ENCODE results near the gene KLRF1. TPM values are rescaled to one million over a fixed set of nuclear protein-coding genes. Genes with fewer than 3 reads are reported as not detected.

Gene KLRF1
- total RNA-seq, 1 experiment from 2014 or later = not detected

DNA sequence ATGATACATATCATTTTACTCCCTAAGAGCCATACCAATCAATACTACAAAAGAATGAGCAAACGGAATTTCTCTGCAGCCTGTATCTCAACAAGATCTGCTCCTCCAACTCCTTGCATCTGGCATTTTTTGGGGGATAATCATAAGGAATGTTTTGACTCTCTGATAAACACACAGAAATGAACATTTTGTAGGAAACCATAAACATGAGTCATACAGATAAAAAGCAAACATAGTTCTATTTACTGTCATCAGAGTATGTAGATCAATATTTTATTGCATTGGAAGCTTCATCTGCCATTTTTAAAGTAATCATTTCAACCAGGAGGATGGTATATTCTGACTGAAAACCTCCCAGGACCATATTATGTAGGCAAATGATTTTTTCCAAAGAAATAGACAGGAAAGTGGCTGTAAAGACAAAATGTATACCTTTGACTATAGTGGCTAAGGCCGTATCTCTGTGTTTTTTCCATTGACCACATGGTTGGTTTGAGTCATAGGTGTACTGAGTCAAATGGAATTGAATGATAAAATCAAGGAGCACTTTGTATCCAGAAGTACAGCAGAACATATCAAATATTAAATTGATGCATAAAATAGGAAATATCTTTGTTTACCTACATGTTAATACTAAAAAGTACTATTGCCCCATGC lies 34.2 kb upstream of the KLRF1 start:
- BruUV-seq (replicated peaks) = no TSS peak
- Histone ChIP-seq H3K27me3 (ENCODE audit: insufficient read depth, low read length) (peaks cover 43% of the 10 kb centered on the region), H3K27ac (ENCODE audit: low read depth, low read length) (no peak overlapping the region), H4K20me1 (ENCODE audit: insufficient read depth) (no peaks in the 10 kb centered on the region), H2AFZ (ENCODE audit: low read depth, low read length, poor library complexity, severe bottlenecking) (no peak overlapping the region), H3K9me2 (ENCODE audit: insufficient read depth) (no peaks in the 10 kb centered on the region), H3K36me3 (ENCODE audit: control insufficient read depth in 1 of 2, insufficient read depth in 2 of 2, low read length in 2 of 2) (no peaks in the 10 kb centered on the region), H3K79me2 (ENCODE audit: insufficient read depth, low read length) (no peaks in the 10 kb centered on the region), H3K4me1 (ENCODE audit: control insufficient read depth in 1 of 2, insufficient read depth in 2 of 2, low read length in 2 of 2) (no peaks in the 10 kb centered on the region), H3K4me3 (replicated peaks in 1 of 2; ENCODE audit: low read depth in 1 of 2, low read length in 2 of 2) (no peak overlapping the region), H3K9ac (ENCODE audit: low read length) (no peak overlapping the region), H3K9me3 (ENCODE audit: control insufficient read depth in 1 of 2, insufficient read depth in 1 of 2, low read depth in 1 of 2, low read length in 2 of 2) (no peaks in the 10 kb centered on the region), H3K4me2 (ENCODE audit: low read length) (no peak overlapping the region)
- ChIA-PET RAD21 (ENCODE audit: low non-redundant PET in 1 of 2, low total read pairs in 2 of 2, uncharacterized antibody in 2 of 2, unreplicated experiment in 2 of 2) (no interaction called here), POLR2A (no interaction called here), CTCF (no interaction called here)
- intact Hi-C loops (cut with micrococcal nuclease) = no loop called here
- DNase-seq (ENCODE audit: low read depth, low spot score) (no peak), ATAC-seq (no peak)
- TF ChIP-seq, protein P1, sequence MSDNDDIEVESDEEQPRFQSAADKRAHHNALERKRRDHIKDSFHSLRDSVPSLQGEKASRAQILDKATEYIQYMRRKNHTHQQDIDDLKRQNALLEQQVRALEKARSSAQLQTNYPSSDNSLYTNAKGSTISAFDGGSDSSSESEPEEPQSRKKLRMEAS (IDR thresholded peaks at IDR 0.05) = no peak
- no peak for TF ChIP-seq SP1 (IDR thresholded peaks at IDR 0.05; ENCODE audit: low read depth)
- no peak for TF ChIP-seq POLR2A (IDR thresholded peaks at IDR 0.05; ENCODE audit: borderline replicate concordance, extremely low read depth, insufficient read depth, insufficient read length)
- no peak for TF ChIP-seq CEBPB (IDR thresholded peaks at IDR 0.05; ENCODE audit: low read depth)
- no peak for TF ChIP-seq FOSL1 (IDR thresholded peaks at IDR 0.05; ENCODE audit: low read depth)

- H3K27ac ChIP-seq (ENCODE audit: low read depth, low read length) = no peak overlapping the region
- H3K4me2 ChIP-seq (ENCODE audit: low read length) = no peak overlapping the region
- DNase-seq (ENCODE audit: low read depth, low spot score) = no peak
- H3K9me3 ChIP-seq (ENCODE audit: control insufficient read depth in 1 of 2, insufficient read depth in 1 of 2, low read depth in 1 of 2, low read length in 2 of 2) = no peaks in the 10 kb centered on the region
- no peaks in the 10 kb centered on the region for H3K79me2 ChIP-seq (ENCODE audit: insufficient read depth, low read length)
- BruUV-seq (replicated peaks) = no TSS peak
- H3K36me3 ChIP-seq (ENCODE audit: control insufficient read depth in 1 of 2, insufficient read depth in 2 of 2, low read length in 2 of 2) = no peaks in the 10 kb centered on the region
- H3K4me1 ChIP-seq (ENCODE audit: control insufficient read depth in 1 of 2, insufficient read depth in 2 of 2, low read length in 2 of 2) = no peaks in the 10 kb centered on the region
- TF ChIP-seq POLR2AphosphoS5 (IDR thresholded peaks at IDR 0.05; ENCODE audit: low read depth, low read length) = no peak
- no peak for TF ChIP-seq POLR2A (IDR thresholded peaks at IDR 0.05; ENCODE audit: borderline replicate concordance, extremely low read depth, insufficient read depth, insufficient read length)
- TF ChIP-seq CBX3 (IDR thresholded peaks at IDR 0.05; ENCODE audit: low read depth) = no peak
- RAD21 ChIA-PET (ENCODE audit: low non-redundant PET in 1 of 2, low total read pairs in 2 of 2, uncharacterized antibody in 2 of 2, unreplicated experiment in 2 of 2) = no interaction called here
- H3K4me3 ChIP-seq (replicated peaks in 1 of 2; ENCODE audit: low read depth in 1 of 2, low read length in 2 of 2) = no peak overlapping the region
- POLR2A ChIA-PET = no interaction called here
- H3K9me2 ChIP-seq (ENCODE audit: insufficient read depth) = no peaks in the 10 kb centered on the region
- ATAC-seq = no peak
- H3K27me3 ChIP-seq (ENCODE audit: insufficient read depth, low read length) = peaks cover 39% of the 10 kb centered on the region
- no peak overlapping the region for H3K9ac ChIP-seq (ENCODE audit: low read length)
- H2AFZ ChIP-seq (ENCODE audit: low read depth, low read length, poor library complexity, severe bottlenecking) = no peak overlapping the region
- CTCF ChIA-PET = no interaction called here
- intact Hi-C loops (cut with micrococcal nuclease) = no loop called here
- H4K20me1 ChIP-seq (ENCODE audit: insufficient read depth) = no peaks in the 10 kb centered on the region
Observed at GRCh38 chr12:9793779-9794395, 33.4 kb upstream of the KLRF1 start.
